Epithelial cell of proximal tubule (primary cell): ENCODE results near the gene CCDC63. TPM values are rescaled to one million over a fixed set of nuclear protein-coding genes. Genes with fewer than 3 reads are reported as not detected.

Source experiments
- DNase-seq: peaks from one replicate; pipeline ENCODE4 v3.0.0-alpha.2; 2011; ENCODE audit warnings: low read depth
- H3K4me3 ChIP-seq: 2 replicates; pipeline ENCODE4 v1.5.1; 2011; ENCODE audit warnings: low read depth, mild to moderate bottlenecking, low read length
- CTCF ChIP-seq: conservative IDR thresholded peaks from 2 replicates; pipeline ENCODE4 v1.5.1; 2012; ENCODE audit warnings: low read depth, mild to moderate bottlenecking, low read length
- total RNA-seq: library from RNA; depleted of rRNA; stranded (reverse); fragments of >200 nt; gene quantifications from 2 replicates; pipeline ENCODE4 v1.2.3, GENCODE V29; 2015

CCDC63 gene
- total RNA-seq, 1 donor from 2014 or later: not detected

GRCh38 chr12:110932046-110932445 is 85.3 kb downstream of the CCDC63 start:
- no peak for DNase-seq
- TF ChIP-seq CTCF: peak; percentile 37
- H3K4me3 ChIP-seq: no peak overlapping the region

- H3K4me3 ChIP-seq: no peak overlapping the region
- DNase-seq: no peak
- no peak for TF ChIP-seq CTCF
These were observed 86.7 kb downstream of the CCDC63 start for GRCh38 chr12:110933326-110933974.

- no peak for TF ChIP-seq CTCF
- no peak overlapping the region for H3K4me3 ChIP-seq
- no peak for DNase-seq
These were observed 87.5 kb downstream of the CCDC63 start for GRCh38 chr12:110934093-110934852.

GRCh38 chr12:110935588-110935987 is 88.8 kb downstream of the CCDC63 start:
- DNase-seq: no peak
- H3K4me3 ChIP-seq: no peak overlapping the region
- TF ChIP-seq CTCF: no peak

GRCh38 chr12:110936367-110937103 is 89.7 kb downstream of the CCDC63 start:
- H3K4me3 ChIP-seq: no peak overlapping the region
- TF ChIP-seq CTCF: no peak
- DNase-seq: no peak

GRCh38 chr12:110937104-110937641 is 90.4 kb downstream of the CCDC63 start:
- peak; percentile 89 for TF ChIP-seq CTCF
- DNase-seq: no peak

More at GRCh38 chr12:110937104-110937641, 90.4 kb downstream of the CCDC63 start:
- no peak overlapping the region for H3K4me3 ChIP-seq
